B cell (primary cell): ENCODE results near the gene CENPP. TPM values are rescaled to one million over a fixed set of nuclear protein-coding genes. Genes with fewer than 3 reads are reported as not detected.

Experiments
- ATAC-seq: fragments of 200-7000 bp; cut with Tn5 transposase; one replicate; pipeline ENCODE4 v1.10.0; 2021; ENCODE audit warnings: low read depth, mild to moderate bottlenecking, moderate number of reproducible peaks, moderate library complexity
- CTCF ChIA-PET: fragments of 350-600 bp; sonication (Branson Sonifier 250); formaldehyde crosslinking; loops from one replicate; lab custom pipeline; 2021; ENCODE audit warnings: antibody characterized with exemption, inconsistent platforms; lab: Charles Lee
- POLR2A ChIA-PET: fragments of 350-600 bp; sonication (Branson Sonifier 250); formaldehyde crosslinking; loops from one replicate; lab custom pipeline; 2021; ENCODE audit warnings: antibody characterized with exemption; lab: Charles Lee
- DNase-seq: peaks from one replicate; pipeline ENCODE4 v3.0.0; 2013
- H2AFZ ChIP-seq: 2 replicates; pipeline ENCODE4 v1.6.1; 2012; ENCODE audit warnings: mild to moderate bottlenecking, low read depth, low read length; ENCODE audit not compliant: insufficient read depth, poor library complexity, severe bottlenecking
- H3K27ac ChIP-seq, 2 donors: 1 replicate in 1 of 2; 2 replicates in 1 of 2; pipeline ENCODE4 v1.5.1; 2012 to 2013; ENCODE audit warnings: low read length in 2 of 2, mild to moderate bottlenecking in 2 of 2, moderate library complexity in 1 of 2
- H3K27me3 ChIP-seq, 4 experiments: fragments of 200-600 bp in 1 of 4; sonication (generic) in 1 of 4; replicated peaks in 1 of 4; 1 replicate in 2 of 4; 2 replicates in 2 of 4; pipeline versions ENCODE4 v1.6.1 to v1.7.0; 2013 to 2016; ENCODE audit warnings: low read length in 3 of 4, mild to moderate bottlenecking in 2 of 4, mixed read lengths in 1 of 4, moderate library complexity in 1 of 4; ENCODE audit not compliant: insufficient read depth in 4 of 4, control insufficient read depth in 3 of 4; ENCODE audit errors: control extremely low read depth in 1 of 4
- H3K36me3 ChIP-seq, 2 experiments: replicated peaks in 1 of 2; 1 replicate in 1 of 2; 2 replicates in 1 of 2; pipeline versions ENCODE4 v1.6.1 to v1.7.1; 2013; ENCODE audit warnings: low read length in 1 of 2; ENCODE audit not compliant: insufficient read depth in 2 of 2, control insufficient read depth in 1 of 2; ENCODE audit errors: control extremely low read depth in 1 of 2, extremely low read depth in 1 of 2
- H3K4me1 ChIP-seq, 2 donors: fragments of 200-600 bp in 1 of 2; sonication (generic) in 1 of 2; 1 replicate in 1 of 2; 2 replicates in 1 of 2; pipeline versions ENCODE4 v1.5.1 to v1.6.1; 2013 to 2017; ENCODE audit warnings: low read length in 2 of 2; ENCODE audit not compliant: control insufficient read depth in 2 of 2, insufficient read depth in 2 of 2
- H3K4me2 ChIP-seq: replicated peaks from 2 replicates; pipeline ENCODE3; 2012; ENCODE audit warnings: mild to moderate bottlenecking, low read depth, low read length; ENCODE audit not compliant: poor library complexity, severe bottlenecking
- H3K4me3 ChIP-seq, 5 experiments: fragments of 200-600 bp in 1 of 5; sonication (generic) in 1 of 5; 1 replicate in 3 of 5; 2 replicates in 2 of 5; pipeline versions ENCODE4 v1.5.1 to v1.7.0; 2011 to 2016; ENCODE audit warnings: low read length in 4 of 5, mild to moderate bottlenecking in 4 of 5, low read depth in 2 of 5, control low read depth in 1 of 5, moderate library complexity in 1 of 5; ENCODE audit not compliant: insufficient read depth in 1 of 5; ENCODE audit errors: control extremely low read depth in 1 of 5, extremely low read depth in 1 of 5
- H3K79me2 ChIP-seq: fragments of 200-600 bp; sonication (generic); one replicate; pipeline ENCODE4 v1.6.0; 2016; ENCODE audit warnings: low read length; ENCODE audit not compliant: control insufficient read depth, insufficient read depth
- H3K9ac ChIP-seq: fragments of 200-600 bp; sonication (generic); 2 replicates; pipeline ENCODE4 v1.6.1; 2017; ENCODE audit warnings: mild to moderate bottlenecking, low read length, moderate library complexity
- H3K9me3 ChIP-seq, 3 donors: one replicate each; pipeline versions ENCODE4 v1.6.1 to v1.7.1; 2013; ENCODE audit warnings: low read length in 2 of 3; ENCODE audit not compliant: control insufficient read depth in 2 of 3, insufficient read depth in 1 of 3; ENCODE audit errors: control extremely low read depth in 1 of 3
- H4K20me1 ChIP-seq: 2 replicates; pipeline ENCODE4 v1.6.0; 2012; ENCODE audit warnings: mild to moderate bottlenecking, low read length; ENCODE audit not compliant: insufficient read depth, control insufficient read depth, poor library complexity, severe bottlenecking
- H3K27ac Mint-ChIP-seq: one replicate; pipeline ENCODE4 v1.8.0; 2021; ENCODE audit warnings: mixed read lengths
- H3K27me3 Mint-ChIP-seq: one replicate; pipeline ENCODE4 v1.8.0; 2021; ENCODE audit warnings: mixed read lengths
- H3K4me1 Mint-ChIP-seq: one replicate; pipeline ENCODE4 v1.8.0; 2021; ENCODE audit warnings: mixed read lengths
- H3K4me3 Mint-ChIP-seq: one replicate; pipeline ENCODE4 v1.8.0; 2021; ENCODE audit warnings: mixed read lengths
- H3K9me3 Mint-ChIP-seq: one replicate; pipeline ENCODE4 v1.8.0; 2022; ENCODE audit warnings: mixed read lengths; ENCODE audit not compliant: insufficient read depth
- EZH2 ChIP-seq: IDR thresholded peaks from 2 replicates; pipeline ENCODE4 v1.6.1; 2012; ENCODE audit warnings: borderline replicate concordance, low read depth, mild to moderate bottlenecking, moderate library complexity, low read length; ENCODE audit not compliant: insufficient read depth, poor library complexity, severe bottlenecking
- WGBS: methylation state at CpG from one replicate; pipeline ENCODE4 v1.1.5; 2013; ENCODE audit warnings: missing lambda C conversion rate; ENCODE audit not compliant: insufficient coverage; 5-methylcytosine and 5-hydroxymethylcytosine counted together
- intact Hi-C: fragments of 100-400 bp; cut with micrococcal nuclease; formaldehyde crosslinking; loops from one replicate; pipeline ENCODE4 v1.10.0; 2022
- polyA plus RNA-seq: library from polyadenylated mRNA; depleted of rRNA; stranded (reverse); fragments of >200 nt; gene quantifications from 2 replicates; pipeline ENCODE4 v1.2.3, GENCODE V29; 2012
- total RNA-seq, 2 donors: library from RNA; stranded (reverse); fragments of 120-200 nt in 1 of 2; gene quantifications; 1 replicate in 1 of 2; 2 replicates in 1 of 2; pipeline versions ENCODE4 v1.2.3 to v1.2.4, GENCODE V29; 2013 to 2022
- TF ChIP-seq, protein P1 (sequence below): fragments of 200-600 bp; IDR thresholded peaks from one replicate; pipeline ENCODE4 v1.8.0; 2022; ENCODE audit warnings: antibody characterized with exemption, mild to moderate bottlenecking

Gene CENPP
- total and polyA plus RNA-seq, 2 donors (not counting 1 experiment from before 2014, with no cell fraction given): 1.4 to 6.2 TPM

DNA sequence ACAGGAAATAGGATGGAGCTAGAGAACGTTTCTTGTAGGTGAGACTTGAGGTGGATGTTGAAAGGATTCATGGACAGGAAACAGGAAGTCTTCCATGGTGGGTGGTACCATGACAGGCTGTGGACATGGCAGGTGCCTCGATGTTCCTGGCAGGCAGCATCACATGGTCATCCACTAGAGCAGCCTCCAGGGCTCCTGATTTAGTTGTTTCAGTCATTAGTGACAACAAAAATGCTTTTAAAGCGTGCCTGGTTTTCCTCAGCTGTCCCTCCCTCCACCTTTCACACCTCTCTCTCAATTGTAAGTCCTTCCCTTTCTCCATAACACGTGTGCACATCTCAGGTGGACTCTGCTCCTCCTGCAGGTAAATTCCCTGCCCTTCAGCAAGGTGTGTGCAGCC, 181.7 kb downstream of the CENPP start:
- H3K36me3 ChIP-seq: no peaks in the 10 kb centered on the region
- Mint-ChIP-seq H3K27ac (no peak overlapping the region), H3K9me3 (no peaks in the 10 kb centered on the region), H3K4me3 (no peak overlapping the region), H3K4me1 (peaks cover 6% of the 10 kb centered on the region), H3K27me3 (no peaks in the 10 kb centered on the region)
- 70% methylated on average over 4 of the region's 4 CpGs for whole genome bisulfite sequencing
- H3K9me3 ChIP-seq: no peaks in the 10 kb centered on the region
- H3K4me2 ChIP-seq: no peak overlapping the region
- ChIA-PET CTCF (no interaction called here), POLR2A (no interaction called here)
- DNase-seq (no peak), ATAC-seq (no peak)
- no peak for TF ChIP-seq EZH2
- TF ChIP-seq, protein P1, sequence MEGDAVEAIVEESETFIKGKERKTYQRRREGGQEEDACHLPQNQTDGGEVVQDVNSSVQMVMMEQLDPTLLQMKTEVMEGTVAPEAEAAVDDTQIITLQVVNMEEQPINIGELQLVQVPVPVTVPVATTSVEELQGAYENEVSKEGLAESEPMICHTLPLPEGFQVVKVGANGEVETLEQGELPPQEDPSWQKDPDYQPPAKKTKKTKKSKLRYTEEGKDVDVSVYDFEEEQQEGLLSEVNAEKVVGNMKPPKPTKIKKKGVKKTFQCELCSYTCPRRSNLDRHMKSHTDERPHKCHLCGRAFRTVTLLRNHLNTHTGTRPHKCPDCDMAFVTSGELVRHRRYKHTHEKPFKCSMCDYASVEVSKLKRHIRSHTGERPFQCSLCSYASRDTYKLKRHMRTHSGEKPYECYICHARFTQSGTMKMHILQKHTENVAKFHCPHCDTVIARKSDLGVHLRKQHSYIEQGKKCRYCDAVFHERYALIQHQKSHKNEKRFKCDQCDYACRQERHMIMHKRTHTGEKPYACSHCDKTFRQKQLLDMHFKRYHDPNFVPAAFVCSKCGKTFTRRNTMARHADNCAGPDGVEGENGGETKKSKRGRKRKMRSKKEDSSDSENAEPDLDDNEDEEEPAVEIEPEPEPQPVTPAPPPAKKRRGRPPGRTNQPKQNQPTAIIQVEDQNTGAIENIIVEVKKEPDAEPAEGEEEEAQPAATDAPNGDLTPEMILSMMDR: no peak
- intact Hi-C loops: no loop called here
- no peak overlapping the region for H3K27ac ChIP-seq
- H3K79me2 ChIP-seq: no peaks in the 10 kb centered on the region
- H2AFZ ChIP-seq: no peak overlapping the region
- no peaks in the 10 kb centered on the region for H3K4me1 ChIP-seq
- no peaks in the 10 kb centered on the region for H4K20me1 ChIP-seq
- H3K9ac ChIP-seq: no peak overlapping the region
- H3K4me3 ChIP-seq: no peak overlapping the region
- H3K27me3 ChIP-seq: no peaks in the 10 kb centered on the region

DNA sequence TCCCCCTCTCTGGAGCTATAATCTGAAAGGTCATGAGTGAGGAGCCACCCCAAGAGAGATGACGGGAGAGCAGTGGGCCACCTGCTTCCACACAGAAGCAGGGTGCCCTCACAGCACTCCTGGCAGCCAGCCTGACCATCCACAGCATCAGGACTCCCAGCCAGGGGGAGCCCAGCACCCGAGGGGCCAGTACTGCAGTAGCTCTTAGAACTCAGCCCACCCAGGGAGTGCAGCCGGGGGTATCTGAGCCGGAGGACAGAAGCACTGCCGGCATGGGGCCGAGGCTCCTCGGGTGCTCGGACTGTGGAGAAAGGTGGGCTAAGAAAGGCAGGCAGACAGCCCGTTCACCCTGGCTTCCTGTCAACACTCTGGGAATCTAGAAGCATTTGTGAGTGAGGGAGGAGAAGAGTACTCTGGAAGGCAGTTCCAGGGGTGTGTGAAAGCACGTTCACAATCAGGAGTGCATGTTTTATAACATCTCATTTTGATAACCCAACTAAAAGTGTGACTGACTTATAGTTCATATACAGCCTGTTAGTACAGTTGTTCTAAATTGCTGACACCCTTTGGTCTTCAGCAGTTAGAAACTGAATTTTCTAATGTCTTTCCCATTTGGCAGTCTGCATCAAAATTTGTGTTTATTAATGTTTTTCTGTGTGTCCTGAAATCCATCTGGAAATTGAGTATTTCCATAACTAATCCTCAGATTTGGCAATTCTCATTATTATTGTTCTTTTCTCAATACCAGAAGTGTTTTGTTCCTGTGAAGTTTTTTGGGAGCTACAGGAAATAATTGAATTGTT, 182.5 kb downstream of the CENPP start:
- H3K27me3 Mint-ChIP-seq: no peaks in the 10 kb centered on the region
- ChIA-PET POLR2A (no interaction called here), CTCF (no interaction called here)
- no peak for DNase-seq
- Histone ChIP-seq H3K27ac (no peak overlapping the region), H3K79me2 (no peaks in the 10 kb centered on the region), H3K4me1 (no peaks in the 10 kb centered on the region), H4K20me1 (no peaks in the 10 kb centered on the region), H3K9me3 (no peaks in the 10 kb centered on the region), H3K9ac (no peak overlapping the region), H2AFZ (no peak overlapping the region), H3K27me3 (no peaks in the 10 kb centered on the region), H3K36me3 (no peaks in the 10 kb centered on the region), H3K4me2 (no peak overlapping the region), H3K4me3 (no peak overlapping the region)
- H3K27ac Mint-ChIP-seq: no peak overlapping the region
- no peak for TF ChIP-seq EZH2
- TF ChIP-seq, protein P1: no peak
- H3K4me3 Mint-ChIP-seq: no peak overlapping the region
- WGBS: 96% methylated on average over 8 of the region's 10 CpGs
- peaks cover 6% of the 10 kb centered on the region for H3K4me1 Mint-ChIP-seq
- no peak for ATAC-seq
- intact Hi-C loops: no loop called here
- no peaks in the 10 kb centered on the region for H3K9me3 Mint-ChIP-seq
